ENCODE results near the gene IL11RA.
A peak's percentile ranks its signal among the peaks of the same experiment; 100 is the strongest.

IL11RA gene

DNA sequence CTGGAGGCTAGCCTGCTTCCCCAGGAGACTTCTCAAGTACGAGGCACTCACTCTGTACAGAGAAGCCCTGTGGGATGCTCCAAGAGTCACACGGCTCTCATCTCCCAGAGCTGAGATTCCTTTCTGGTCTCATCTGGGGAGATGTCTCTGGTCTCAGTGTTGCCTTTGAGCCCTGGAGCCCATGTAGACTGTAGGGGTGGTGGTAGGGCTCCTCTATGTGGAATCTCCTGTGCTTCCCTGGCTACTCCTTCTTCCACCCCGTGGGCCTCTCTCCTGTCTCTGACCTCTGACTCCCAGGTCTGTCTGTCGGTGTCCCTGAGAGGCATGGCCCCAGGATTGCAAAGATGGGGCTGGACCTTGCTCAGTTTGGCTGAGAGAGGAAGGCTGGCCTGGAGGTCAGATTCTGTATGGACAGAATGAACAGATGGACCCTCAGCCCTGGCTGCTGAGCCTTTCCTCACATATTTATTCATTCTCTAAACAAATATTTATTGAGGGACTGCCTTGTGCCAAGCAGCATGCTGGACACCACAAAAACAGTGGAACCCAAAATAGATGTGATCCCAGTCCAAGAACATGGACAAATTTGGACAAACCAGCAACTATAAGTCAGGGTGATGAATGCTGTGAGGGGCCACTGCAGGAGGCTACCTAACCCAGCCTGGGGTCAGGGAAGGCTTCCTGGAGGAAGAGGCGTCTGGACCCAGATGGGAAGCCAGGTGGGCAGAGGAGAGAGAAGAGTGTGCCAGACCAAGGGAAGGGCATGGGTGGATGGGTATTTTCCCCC is 36.5 kb downstream of the IL11RA start:
- peak; percentile 34 for DNase-seq

DNA sequence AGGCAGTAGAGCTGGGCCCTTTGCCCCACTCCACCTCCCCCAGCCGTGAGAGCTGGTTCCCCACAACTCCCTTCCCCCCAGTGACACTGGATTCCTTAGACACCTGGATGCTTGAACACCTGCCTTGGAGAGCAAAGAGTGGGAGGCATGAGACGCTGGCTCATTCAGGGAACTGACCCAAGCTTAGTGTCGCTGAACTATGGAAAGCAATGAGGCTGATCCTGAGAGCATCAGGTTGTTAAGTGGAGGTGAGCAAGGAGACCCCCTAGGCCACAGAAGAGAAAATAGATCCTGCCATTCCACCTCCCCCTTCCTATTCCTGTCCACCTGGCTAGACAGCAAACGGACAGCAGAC is 37.1 kb downstream of the IL11RA start:
- DNase-seq: peak; percentile 73

DNA sequence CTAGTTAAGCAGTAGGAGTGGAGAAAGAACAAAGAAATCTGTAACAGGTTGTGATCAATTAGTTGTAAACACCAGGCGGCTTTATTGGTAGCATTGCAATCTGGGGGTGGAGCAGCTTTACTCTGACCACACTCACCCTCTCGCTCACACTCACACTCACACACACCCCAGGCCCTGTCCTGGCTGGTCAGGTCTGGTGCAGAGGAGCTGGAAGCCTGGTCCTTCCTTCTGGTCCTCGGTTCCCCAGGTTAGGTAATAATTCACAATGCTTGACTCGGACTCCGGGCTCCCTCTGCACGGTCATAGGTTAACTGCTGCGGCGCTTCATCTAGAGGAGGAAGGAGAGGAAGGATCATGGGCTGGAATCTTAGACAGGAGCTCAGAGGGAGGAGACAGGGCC is 37.5 kb downstream of the IL11RA start:
- DNase-seq: no peak

DNA sequence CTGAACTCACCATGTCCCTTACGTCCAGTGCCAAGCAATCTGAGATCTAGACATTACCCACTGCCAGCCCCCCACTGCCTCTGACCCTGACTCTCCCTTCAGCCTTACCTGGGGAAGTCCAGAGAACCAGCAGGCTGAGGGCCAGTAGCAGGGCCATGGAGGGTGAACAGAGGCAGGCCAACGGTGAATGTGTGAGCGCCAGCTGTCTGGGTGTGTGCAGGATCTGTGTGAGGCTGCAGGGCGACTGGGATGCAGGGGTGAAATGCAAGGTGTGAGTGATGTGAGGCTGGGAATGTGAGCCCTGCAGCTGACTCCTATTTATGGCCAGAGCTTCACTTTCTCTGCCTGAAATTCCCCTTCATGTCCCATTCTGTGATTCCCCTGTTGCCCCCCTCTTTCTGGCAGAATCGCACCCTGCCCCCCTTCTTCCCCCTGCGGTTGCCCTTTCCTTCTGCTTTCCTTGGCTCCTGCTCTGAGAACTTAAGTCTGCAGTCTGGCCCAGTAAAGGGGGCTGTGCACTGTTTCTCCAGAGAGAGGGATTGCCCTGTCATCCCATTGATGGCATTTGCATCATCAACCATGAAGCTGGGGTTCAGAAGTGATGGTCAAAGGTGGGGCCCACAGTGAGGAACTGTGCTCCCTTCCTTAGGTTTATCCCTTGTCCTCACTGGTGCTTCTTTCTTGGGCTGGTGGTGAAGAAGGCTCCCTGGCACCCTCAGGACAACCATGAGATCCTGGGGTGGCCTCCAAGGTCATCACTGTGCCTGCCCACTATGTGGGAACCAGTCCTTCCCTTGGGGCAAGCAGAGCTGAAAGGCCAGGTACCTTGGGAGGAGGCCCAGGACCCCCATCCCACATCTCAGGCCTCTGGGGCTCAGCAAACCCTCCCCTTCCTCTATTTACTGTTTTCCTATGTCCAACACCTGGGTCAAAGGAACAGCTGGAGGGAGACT is 39.3 kb downstream of the IL11RA start, which contains the start of gene CCL19:
Gene CCL19, minus strand, starts transcription at position 294 of the 953 bp plus-strand sequence. Its CDS starts 137 bp downstream, at position 157.
- no peak for DNase-seq

DNA sequence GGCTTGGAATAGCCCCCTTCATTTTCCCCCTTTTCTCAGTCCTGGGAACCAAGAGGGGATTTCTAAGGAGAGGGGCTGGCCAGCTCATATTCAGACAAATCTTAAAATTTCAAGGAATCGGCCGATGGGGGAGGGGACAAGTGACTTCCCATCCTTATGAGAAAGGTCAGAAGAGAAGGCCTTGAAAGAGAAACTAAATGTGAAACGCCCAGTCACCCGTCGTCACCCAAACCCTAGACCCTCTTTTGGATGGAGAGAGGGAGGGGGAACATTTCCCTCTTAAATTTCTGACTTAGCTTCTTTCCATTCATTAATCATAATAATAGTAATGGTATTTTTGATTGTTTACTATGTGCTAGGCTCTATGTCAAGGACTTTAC is 39.9 kb downstream of the IL11RA start:
- no peak for DNase-seq

DNA sequence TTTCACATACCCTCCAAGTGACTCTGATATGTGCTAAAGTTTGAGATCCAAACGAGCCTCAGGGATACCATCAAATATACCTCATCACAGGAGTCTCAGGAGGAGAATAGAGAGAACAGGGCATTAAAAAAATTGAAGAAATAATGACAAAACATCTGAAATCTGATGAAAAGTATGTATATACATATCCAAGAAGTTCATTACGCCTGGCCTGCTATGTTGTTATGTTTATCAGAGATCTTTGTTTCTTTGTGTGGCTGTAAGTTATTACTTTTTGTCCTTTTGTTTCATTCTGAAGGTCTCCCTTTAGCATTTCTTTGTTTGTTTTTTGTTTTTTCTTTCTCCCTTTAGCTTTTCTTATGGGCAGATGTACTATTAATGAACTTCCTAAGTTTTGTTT is 41.6 kb downstream of the IL11RA start:
- no peak for DNase-seq

DNA sequence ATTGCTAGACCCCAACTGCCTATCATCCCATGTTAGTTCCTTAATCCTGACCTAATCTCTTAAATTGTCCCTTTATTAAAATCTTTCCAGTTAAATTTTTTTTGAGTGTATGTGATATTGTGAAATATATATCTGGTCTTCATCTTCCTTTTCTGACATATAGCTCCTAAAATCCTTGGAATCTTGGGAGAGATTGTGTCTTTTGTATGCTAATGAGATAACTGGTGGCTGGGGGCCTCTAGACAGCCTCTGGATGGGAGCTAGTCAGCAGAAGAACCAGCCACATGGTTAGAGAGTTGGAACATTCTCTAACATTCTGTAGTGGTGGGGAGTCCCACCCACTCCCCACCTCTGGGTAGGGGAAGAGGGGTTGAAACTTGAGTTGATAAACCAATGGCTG is 42.8 kb downstream of the IL11RA start:
- no peak for DNase-seq

DNA sequence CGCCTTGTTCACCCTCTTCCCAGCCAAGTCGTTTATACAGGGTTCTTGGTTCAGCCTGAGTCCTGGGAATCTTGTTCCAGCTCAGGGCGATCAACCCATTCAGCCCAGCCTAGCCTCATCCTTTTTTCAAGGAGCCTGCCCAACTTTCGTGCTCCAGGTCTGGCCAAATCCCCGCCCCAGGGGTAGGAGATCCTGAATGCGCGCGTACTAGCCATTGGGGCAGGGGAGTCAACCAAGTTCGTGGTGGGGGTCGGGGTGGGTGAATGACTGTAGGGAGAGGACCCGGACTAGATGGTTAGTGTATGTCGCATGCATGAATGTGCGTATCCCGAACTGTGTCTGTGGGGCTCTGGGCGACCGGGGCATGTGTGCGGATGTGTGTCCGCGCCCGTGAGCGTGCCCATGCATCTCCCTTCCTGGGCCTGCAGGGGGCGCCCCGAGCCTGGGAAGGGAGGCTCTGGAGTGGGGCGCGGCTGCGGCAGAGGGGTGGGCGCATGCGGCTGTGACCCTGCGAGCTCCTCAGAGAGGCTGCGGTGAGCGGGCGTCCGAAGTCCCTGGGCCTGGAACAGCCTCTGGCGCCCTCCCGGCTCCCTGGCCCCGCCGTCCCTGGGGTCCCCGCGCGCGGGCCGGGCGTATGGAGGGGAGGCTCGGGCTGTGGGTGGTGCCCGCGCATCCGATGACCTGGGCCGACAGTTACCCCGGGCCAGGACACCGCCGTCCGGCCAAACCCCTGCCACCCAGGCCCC is 49.2 kb downstream of the IL11RA start:
- DNase-seq: peak; percentile 78

DNA sequence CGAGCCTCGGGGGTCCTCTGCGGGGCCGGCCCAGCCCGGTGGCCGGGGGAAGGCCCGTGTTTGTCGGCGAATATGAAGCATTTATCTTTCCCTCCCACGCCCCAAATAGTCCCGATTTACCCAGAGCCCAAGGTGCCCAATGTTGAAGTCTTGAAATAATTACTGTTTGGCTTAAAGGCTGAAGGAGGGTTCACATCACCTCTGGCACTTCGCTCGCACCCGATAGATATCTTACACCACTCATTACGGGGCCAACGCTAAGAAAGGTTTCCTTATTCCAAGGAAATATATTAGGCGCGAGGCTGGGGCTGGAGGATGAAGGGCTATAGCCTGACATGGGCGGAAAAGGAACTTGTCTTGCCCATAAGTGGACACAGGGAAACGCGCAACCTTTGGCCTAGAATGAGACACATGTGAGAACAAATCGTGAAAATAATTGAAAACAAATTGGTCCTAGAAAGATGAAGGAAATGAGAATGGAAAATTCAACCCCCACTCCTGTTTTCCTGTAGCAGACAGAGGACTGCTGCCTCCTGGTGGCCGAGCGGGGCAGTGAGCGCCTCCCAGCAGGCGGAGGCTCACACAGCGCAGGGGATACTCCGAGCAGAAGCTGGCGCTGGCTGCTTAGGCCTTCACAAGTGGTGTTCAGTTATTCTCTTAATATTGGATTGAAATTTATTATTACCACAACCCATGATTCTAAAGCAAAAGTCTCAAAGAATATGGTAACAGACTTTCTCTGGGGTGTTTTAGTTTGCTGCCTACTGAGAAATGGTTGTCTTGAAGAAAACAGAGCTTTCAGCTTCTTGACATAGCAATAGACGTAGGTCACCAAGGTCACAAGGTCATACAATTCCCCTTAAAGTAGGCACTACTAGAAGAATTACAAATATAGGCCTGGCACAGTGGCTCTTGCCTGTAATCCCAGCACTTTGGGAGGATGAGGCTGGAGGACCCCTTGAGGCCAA is 50.1 kb downstream of the IL11RA start:
- peak; percentile 76 for DNase-seq

DNA sequence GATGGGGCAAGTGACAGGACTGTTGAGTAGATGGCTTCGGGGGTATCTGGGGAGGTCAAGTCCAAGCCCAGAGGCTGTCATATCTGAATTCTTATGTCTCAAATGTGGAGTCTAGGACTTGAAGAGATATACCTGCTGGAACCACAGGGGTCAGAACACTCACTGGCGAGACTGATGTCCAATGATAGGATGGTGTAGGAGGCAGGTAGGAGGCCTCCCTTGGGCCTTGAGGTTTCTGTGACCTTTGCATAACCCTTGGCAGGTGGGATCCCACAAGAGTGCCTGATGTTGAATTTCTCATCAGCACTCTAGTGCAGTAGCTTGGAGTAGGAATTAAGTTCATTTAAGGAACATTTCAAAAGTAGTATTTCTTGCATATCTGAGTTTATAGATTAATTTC is 55.1 kb downstream of the IL11RA start:
- DNase-seq: no peak

DNA sequence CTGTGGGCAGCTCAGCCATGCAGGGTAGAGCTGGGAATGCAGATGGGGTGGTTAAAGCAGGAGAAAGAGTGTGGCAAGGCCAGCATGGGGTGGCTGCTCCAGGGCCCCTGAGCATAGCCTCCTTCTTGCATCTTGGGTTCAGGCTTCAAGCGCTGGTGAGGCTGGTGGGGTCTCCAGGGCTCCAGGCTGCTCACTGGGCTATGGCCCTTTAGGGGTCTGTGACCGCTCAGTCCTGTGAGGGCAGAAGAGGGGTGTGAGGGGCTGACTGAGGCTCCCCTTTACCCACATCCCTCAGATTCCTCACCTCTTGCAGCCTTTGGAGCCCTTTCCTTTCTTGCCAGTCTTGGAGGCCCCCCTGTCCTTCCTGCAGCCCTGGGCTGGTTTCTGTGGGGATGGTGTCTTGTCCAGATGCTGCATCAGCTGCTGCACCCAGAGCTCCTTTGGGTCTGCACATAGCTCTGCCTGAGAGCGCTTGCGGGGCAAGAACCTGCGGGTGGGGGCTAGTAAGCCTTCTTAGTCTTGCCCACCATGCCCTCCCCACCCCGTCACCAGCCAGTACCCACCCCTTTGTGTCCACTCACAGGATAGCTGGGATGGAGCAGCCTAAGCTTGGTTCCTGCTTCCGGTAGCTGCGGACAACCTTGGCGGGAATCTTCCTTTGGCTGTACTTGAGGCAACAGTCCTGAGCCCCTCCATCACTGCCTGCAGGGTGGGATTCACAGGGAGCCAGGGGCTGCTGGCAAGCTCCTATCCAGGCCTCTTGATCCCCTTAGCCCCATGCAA is 57.4 kb downstream of the IL11RA start:
- no peak for DNase-seq

DNA sequence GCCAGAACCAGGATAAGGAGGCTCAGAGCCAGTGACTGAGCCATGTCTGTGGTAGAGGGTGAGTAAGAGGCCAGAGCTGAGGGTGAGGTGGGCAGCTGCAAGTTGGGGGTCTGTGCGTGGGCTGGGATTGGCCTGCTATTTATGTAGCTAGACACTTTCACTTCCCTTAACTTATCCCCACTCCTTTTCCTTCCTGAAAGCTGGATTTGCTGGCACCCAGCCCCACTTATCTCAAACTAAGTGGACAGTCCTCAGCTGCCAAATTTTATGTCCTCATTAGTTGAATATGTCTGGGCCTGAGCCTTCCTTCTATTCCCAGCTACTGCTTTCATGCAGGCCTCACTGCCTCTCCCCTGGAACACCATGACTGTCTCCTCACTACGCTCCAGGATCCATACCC is 58.0 kb downstream of the IL11RA start, which contains the start of gene CCL21:
Gene CCL21, minus strand, starts transcription at position 114 of the 400 bp plus-strand sequence. Its CDS starts 70 bp downstream, at position 44.
- no peak for DNase-seq
